SH-SY5Y (cell line): ENCODE measurements around the gene PSIP1.

ENCODE experiments used
- GATA2 ChIP-seq: IDR thresholded peaks from 2 replicates; pipeline ENCODE4 v1.6.1; 2011; ENCODE audit warnings: mild to moderate bottlenecking, low read depth, low read length
- GATA3 ChIP-seq: IDR thresholded peaks from 2 replicates; pipeline ENCODE4 v1.6.1; 2011; ENCODE audit warnings: low read depth, mild to moderate bottlenecking, low read length, moderate library complexity

DNA sequence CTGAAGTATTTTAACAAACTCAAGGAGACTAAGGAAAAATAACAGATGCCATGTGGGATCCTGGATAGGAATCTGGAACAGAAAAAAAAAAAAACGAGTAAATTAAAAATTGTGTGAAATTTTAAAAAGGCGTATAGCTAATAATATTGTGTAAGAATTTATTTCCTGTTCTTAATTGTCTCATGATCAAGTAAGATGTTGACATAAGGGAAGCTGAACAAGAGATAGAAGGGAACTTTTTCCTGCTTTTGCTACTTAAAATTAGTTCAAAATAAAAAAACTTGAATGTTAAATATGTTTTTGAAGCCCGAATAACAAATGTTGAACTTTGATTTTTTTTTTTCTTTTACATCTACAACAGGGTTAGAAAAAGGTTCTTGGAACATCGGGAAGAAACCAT, 77.6 kb downstream of the PSIP1 start:
- TF ChIP-seq GATA2, result no peak
- TF ChIP-seq GATA3, result no peak; the same call in 1 of the 2 replicates
